Pancreas (tissue), 10 donors: Measurements from ENCODE around the gene CASS4. TPM values are rescaled to one million over a fixed set of nuclear protein-coding genes. Genes with fewer than 3 reads are reported as not detected.

ENCODE experiments used
- ATAC-seq, 4 donors: fragments of 200-7000 bp; cut with Tn5 transposase; one replicate each; pipeline versions ENCODE4 v1.8.0 to v1.9.1; 2020; ENCODE audit warnings: mild to moderate bottlenecking in 4 of 4, moderate library complexity in 4 of 4
- DNase-seq, 6 donors: peaks; one replicate each; pipeline ENCODE4 v3.0.0-alpha.2; 2020
- FAIRE-seq: peaks from 2 replicates; lab custom pipeline; 2012; peaks lifted over from hg19 to GRCh38; lab: Jason Lieb, UNC
- H3K27ac ChIP-seq, 4 donors: fragments of 200-600 bp; sonication (generic); 1 replicate in 3 of 4; 2 replicates in 1 of 4; pipeline versions ENCODE4 v1.5.0 to v1.8.0; 2020
- H3K27me3 ChIP-seq, 4 donors: fragments of 200-600 bp; one replicate each; pipeline ENCODE4 v1.8.0; 2021
- H3K36me3 ChIP-seq, 3 donors: fragments of 200-600 bp; sonication (generic) in 1 of 3; one replicate each; pipeline versions ENCODE4 v1.5.0 to v1.8.0; 2020 to 2021
- H3K4me1 ChIP-seq, 3 donors: fragments of 200-600 bp; one replicate each; pipeline ENCODE4 v1.8.0; 2021
- H3K4me3 ChIP-seq, 4 donors: fragments of 200-600 bp; sonication (generic) in 2 of 4; one replicate each; pipeline versions ENCODE4 v1.5.0 to v1.8.0; 2020 to 2021
- H3K9me3 ChIP-seq, 4 donors: fragments of 200-600 bp; one replicate each; pipeline ENCODE4 v1.8.0; 2021
- CTCF ChIP-seq, 4 donors: fragments of 200-600 bp; sonication (generic) in 3 of 4; IDR thresholded peaks; one replicate each; pipeline versions ENCODE4 v1.5.0 to v1.8.0; 2021; ENCODE audit warnings: antibody characterized with exemption in 4 of 4
- WGBS, 2 donors: extraction: QIAGEN DNeasy Blood & Tissue Kit; methylation state at CpG; one replicate each; pipeline ENCODE4 v1.1.7; 2013; 5-methylcytosine and 5-hydroxymethylcytosine counted together
- intact Hi-C, 3 donors: fragments of 100-400 bp; cut with DNase I; formaldehyde crosslinking; loops; one replicate each; pipeline versions ENCODE4 v1.11.1 to v1.14.2; 2022
- polyA plus RNA-seq, 2 donors: library from polyadenylated mRNA; stranded (reverse); fragments of 200-250 nt; gene quantifications; one replicate each; pipeline ENCODE4 v1.2.3, GENCODE V29; 2013
- total RNA-seq, 6 donors: library from RNA; stranded (reverse); fragmentation: NEBNext Ultra II Directional in 4 of 6; extraction: Animal tissue kit (Norgen Biotek cat#: 25700) in 4 of 6; gene quantifications; one replicate each; pipeline versions ENCODE4 v1.2.1 to v1.2.4, GENCODE V29; 2021 to 2023
- donor health status: healthy with polysubstance abuse.
- donor health status: DM: no; HTN: no; CAD: no; lungs with moderate emphysema.
- donor health status: DM: no; HTN: no; CAD: no.
- donor health status: control.
- donor health status: control.
- donor health status: Bipolar disorder and iron deficiency.
- donor health status: DM: yes; HTN: yes; CAD: no.
- donor health status: DM: no; HTN: no; CAD: no.
- donor health status: DM: no; HTN: no; CAD: no.
- donor health status: DM: yes; HTN: yes; CAD: no.

CASS4 gene
- total and polyA plus RNA-seq, 8 donors: 0.04 to 1.6 (median 0.22) TPM

GRCh38 chr20:56506103-56506502, 94.0 kb downstream of the CASS4 start:
- ATAC-seq (no peak), FAIRE-seq (no peak), DNase-seq (no peak)
- Histone ChIP-seq H3K4me3 (no peak overlapping the region), H3K36me3 (no peaks in the 10 kb centered on the region), H3K27me3 (no peaks in the 10 kb centered on the region), H3K27ac (no peak overlapping the region), H3K9me3 (no peaks in the 10 kb centered on the region), H3K4me1 (no peaks in the 10 kb centered on the region)
- 57 to 62% methylated on average over 3 of the region's 3 CpGs for WGBS, 2 donors
- intact Hi-C loops: no loop called here
- no peak for TF ChIP-seq CTCF (IDR thresholded peaks at IDR 0.05)

Other genes with a start within 250 kb of the CASS4 start
- not detected for gene MC3R, start 163.5 kb upstream of the CASS4 start, total RNA-seq
- not detected for gene MC3R, start 163.5 kb upstream of the CASS4 start, polyA plus RNA-seq
- 10 to 100 TPM; 15.3 to 28.2 (median 24.8) TPM for gene FAM210B, start 53.3 kb upstream of the CASS4 start, total RNA-seq
- 10 to 100 TPM; 13.1 to 29.6 TPM for gene FAM210B, start 53.3 kb upstream of the CASS4 start, polyA plus RNA-seq
- gene AURKA, start 20.0 kb upstream of the CASS4 start, total RNA-seq: 1 to 10 TPM in 4 of 6 donors, under 1 TPM in 2; 0.51 to 1.9 (median 1.1) TPM
- gene AURKA, start 20.0 kb upstream of the CASS4 start, polyA plus RNA-seq: under 1 TPM; 0.61 to 0.80 TPM
- 10 to 100 TPM; 12.1 to 17.5 (median 16.2) TPM for gene CSTF1, start 19.6 kb upstream of the CASS4 start, total RNA-seq
- gene CSTF1, start 19.6 kb upstream of the CASS4 start, polyA plus RNA-seq: 10 to 100 TPM in 1 of 2 donors, 1 to 10 TPM in 1; 4.5 to 13.0 TPM
- gene RTF2, start 56.4 kb downstream of the CASS4 start, total RNA-seq: 10 to 100 TPM; 25.0 to 39.2 (median 28.1) TPM
- 10 to 100 TPM; 24.3 to 55.4 TPM for gene RTF2, start 56.4 kb downstream of the CASS4 start, polyA plus RNA-seq
- gene FAM209A, start 112.5 kb downstream of the CASS4 start, total RNA-seq: under 1 TPM in 1 of 6 donors, not detected in 5; 0.28 TPM
- under 1 TPM; 0.46 to 0.75 TPM for gene FAM209A, start 112.5 kb downstream of the CASS4 start, polyA plus RNA-seq
- under 1 TPM in 2 of 6 donors, not detected in 4; 0.28 to 0.38 TPM for gene FAM209B, start 121.0 kb downstream of the CASS4 start, total RNA-seq
- 1 to 10 TPM; 1.7 to 2.0 TPM for gene FAM209B, start 121.0 kb downstream of the CASS4 start, polyA plus RNA-seq
- 1 to 10 TPM in 2 of 6 donors, under 1 TPM in 4; 0.42 to 1.6 (median 0.58) TPM for gene TFAP2C, start 217.0 kb downstream of the CASS4 start, total RNA-seq
- gene TFAP2C, start 217.0 kb downstream of the CASS4 start, polyA plus RNA-seq: under 1 TPM; 0.19 to 0.49 TPM